K562 treated with DMSO at 1 percent for 12 hours (cell line): ENCODE measurements around the gene KRTAP5-2. TPM values are rescaled to one million over a fixed set of nuclear protein-coding genes. Genes with fewer than 3 reads are reported as not detected.

ENCODE experiments used
- total RNA-seq: library from RNA; unstranded; fragments of 300-600 nt; gene quantifications from 2 replicates; pipeline ENCODE4 v1.2.3, GENCODE V29; 2022; ENCODE audit not compliant: insufficient read depth

The KRTAP5-2 gene, protein sequence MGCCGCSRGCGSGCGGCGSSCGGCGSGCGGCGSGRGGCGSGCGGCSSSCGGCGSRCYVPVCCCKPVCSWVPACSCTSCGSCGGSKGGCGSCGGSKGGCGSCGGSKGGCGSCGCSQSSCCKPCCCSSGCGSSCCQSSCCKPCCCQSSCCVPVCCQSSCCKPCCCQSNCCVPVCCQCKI
- not detected in 2 replicates for total RNA-seq

DNA sequence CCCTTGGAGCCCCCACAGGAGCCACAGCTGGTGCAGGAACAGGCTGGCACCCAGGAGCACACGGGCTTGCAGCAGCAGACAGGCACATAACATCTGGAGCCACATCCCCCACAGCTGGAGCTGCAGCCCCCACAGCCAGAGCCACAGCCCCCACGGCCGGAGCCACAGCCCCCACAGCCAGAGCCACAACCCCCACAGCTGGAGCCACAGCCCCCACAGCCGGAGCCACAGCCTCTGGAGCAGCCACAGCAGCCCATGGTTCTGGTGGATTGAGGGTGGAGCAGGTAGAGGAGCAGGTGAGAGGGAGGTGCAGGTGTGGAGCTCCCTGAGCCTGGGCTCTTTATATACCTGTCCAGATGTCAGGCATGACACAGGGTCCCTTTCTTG lies at the start of gene KRTAP5-2:
Gene KRTAP5-2, minus strand, starts transcription at position 301 of the 387 bp plus-strand sequence. Its CDS starts 44 bp downstream, at position 257.

DNA sequence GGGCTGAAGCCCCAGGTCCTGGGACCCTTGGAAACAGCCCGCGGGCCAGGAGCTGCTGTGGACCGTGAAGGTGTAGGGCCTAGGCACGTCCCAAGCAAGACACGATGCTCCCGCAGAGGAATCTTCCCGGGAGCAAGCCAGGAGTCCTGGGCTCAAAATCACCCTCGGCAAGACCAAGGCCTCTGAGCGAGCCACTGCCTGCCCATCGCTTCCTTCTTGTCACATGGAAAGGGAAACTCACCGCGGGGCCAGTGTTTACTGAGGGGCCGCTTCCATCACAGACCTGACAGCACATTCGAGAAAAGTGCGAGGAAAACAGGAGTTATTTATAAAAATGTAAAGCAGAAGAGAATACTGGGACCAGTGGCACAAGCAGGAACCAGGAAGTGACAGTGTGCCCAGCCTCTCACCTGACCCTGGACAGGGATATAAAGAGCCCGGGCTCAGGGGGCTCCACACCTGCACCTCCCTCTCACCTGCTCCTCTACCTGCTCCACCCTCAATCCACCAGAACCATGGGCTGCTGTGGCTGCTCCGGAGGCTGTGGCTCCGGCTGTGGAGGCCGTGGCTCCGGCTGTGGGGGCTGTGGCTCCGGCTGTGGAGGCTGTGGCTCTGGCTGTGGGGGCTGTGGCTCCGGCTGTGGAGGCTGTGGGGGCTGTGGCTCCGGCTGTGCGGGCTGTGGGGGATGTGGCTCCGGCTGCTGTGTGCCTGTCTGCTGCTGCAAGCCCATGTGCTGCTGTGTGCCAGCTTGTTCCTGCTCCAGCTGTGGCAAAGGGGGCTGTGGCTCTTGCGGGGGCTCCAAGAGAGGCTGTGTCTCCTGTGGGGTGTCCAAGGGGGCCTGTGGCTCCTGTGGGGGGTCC lies 31.5 kb upstream of the KRTAP5-2 start, which contains the start of gene KRTAP5-5:
Gene KRTAP5-5, plus strand, starts transcription at position 450 of the 860 bp plus-strand sequence. Its CDS starts 66 bp downstream, at position 516.

DNA sequence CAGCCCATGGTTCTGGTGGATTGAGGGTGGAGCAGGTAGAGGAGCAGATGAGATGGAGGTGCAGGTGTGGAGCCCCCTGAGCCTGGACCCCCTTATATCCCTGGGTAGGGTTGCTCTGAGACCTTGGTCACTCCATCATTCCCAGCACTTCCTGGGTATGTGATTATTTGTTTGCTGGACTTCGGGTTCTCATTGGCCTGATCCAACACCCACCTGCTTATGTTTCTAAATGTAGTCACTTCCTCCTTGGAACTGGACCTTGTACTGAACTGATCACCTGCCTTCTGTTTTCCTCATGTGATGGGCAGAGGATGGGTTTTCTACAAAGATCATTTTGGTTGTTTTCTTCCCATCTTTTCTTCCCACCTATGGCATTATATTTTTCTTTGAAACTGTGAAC lies 24.0 kb upstream of the KRTAP5-2 start, which contains the start of gene KRTAP5-4:
Gene KRTAP5-4, minus strand, starts transcription at position 53 of the 400 bp plus-strand sequence. Its CDS starts 45 bp downstream, at position 8.

DNA sequence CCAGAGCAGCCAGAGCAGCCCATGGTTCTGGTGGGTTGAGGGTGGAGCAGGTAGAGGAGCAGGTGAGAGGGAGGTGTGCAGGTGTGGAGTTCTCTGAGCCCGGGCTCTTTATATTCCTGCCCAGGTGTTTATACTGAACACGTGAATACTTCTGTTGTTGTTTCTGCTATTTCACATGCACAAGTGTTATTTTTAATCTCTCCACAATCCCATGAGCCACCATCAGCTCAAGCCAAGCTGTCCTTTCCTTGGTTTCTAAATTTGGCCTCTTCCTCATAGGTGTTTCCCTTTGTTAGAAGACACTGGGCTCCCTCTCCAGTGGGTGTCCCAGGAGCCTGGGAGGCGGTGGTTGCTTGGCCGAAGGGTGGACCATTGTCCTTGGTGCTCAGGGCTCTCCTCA lies 10.3 kb upstream of the KRTAP5-2 start, which contains the start of gene KRTAP5-3:
Gene KRTAP5-3, minus strand, starts transcription at position 101 of the 400 bp plus-strand sequence. Its CDS starts 78 bp downstream, at position 23.

DNA sequence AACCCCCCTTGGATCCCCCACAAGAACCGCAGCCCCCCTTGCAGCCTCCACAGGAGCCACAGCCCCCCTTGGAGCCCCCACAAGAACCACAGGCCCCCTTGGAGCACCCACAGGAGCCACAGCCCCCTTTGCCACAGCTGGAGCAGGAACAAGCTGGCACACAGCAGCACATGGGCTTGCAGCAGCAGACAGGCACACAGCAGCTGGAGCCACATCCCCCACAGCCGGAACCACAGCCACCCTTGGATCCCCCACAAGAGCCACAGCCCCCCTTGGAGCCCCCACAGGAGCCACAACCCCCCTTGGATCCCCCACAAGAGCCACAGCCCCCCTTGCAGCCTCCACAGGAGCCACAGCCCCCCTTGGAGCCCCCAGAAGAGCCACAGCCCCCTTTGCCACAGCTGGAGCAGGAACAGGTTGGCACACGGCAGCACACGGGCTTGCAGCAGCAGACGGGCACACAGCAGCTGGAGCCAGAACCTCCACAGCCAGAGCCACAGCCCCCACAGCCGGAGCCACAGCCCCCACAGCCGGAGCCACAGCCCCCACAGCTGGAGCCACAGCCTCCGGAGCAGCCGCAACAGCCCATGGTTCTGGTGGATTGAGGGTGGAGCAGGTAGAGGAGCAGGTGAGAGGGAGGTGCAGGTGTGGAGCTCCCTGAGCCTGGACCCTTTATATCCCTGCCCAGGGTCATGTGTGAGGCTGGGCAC lies 13.3 kb downstream of the KRTAP5-2 start, which contains the start of gene KRTAP5-1:
Gene KRTAP5-1, minus strand, starts transcription at position 623 of the 710 bp plus-strand sequence. Its CDS starts 34 bp downstream, at position 589.

DNA sequence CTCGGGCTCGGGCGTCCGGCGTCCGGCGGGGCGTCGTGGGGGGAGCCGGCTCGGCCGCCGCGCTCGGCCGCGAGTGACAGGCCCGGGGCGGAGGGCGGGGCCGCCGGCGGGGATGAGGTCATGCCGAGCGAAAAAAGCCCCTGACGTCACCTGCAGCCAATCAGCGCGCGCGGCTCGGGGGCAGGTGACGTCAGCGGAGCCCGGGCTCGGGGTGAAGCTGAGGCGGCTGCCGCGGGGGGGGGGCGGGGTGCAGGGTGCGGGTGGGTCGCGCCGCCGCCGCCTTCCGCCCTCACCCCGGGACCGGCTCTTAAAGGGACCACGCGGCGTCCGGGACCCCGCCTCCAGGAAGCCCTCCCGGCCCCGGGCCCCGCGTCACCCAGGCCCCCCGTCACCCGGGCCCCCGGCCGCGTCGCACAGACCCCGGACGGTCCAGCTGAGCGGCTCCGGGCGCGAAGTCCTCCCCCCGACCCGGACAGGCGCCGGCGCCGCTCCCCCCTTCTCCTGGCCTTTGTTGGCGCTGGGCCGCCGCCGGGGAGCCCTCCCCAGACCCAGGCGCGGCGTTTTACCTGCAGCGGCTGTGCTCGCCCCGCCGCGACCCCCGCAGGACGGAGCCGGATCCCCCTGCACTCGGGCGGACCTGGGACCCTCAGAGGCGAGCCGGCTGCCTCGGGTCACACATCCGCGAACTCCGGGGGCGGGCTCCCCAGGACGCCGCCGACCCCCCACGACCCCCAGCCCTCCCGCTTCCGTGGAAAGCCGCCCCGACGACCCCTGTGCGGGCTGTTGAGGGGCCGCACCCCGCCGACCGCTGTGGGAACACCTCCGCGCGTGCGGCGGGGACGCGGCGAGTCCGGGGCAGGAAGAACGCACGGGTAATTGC lies 25.7 kb downstream of the KRTAP5-2 start, which contains the start of gene DUSP8:
Gene DUSP8, minus strand, starts transcription at position 75 of the 880 bp plus-strand sequence. CDS start 6,445 bp downstream, outside the sequence.

Other genes with a start within 250 kb of the KRTAP5-2 start
- 0.19 TPM in 1 of 2 replicates, not detected in the other for gene BRSK2, start 208.4 kb downstream of the KRTAP5-2 start, total RNA-seq
- 32.2 and 36.9 TPM in 2 replicates for gene MOB2, start 111.5 kb downstream of the KRTAP5-2 start, total RNA-seq
- 0.45 and 0.80 TPM in 2 replicates for gene DUSP8, start 26.0 kb downstream of the KRTAP5-2 start, total RNA-seq
- not detected in 2 replicates for gene KRTAP5-1, start 13.0 kb downstream of the KRTAP5-2 start, total RNA-seq
- gene KRTAP5-3, start 10.2 kb upstream of the KRTAP5-2 start, total RNA-seq: not detected in 2 replicates
- gene KRTAP5-4, start 23.8 kb upstream of the KRTAP5-2 start, total RNA-seq: not detected in 2 replicates
- gene KRTAP5-5, start 31.5 kb upstream of the KRTAP5-2 start, total RNA-seq: not detected in 2 replicates
- gene KRTAP5-6, start 98.9 kb upstream of the KRTAP5-2 start, total RNA-seq: not detected in 2 replicates
- gene IFITM10, start 152.3 kb upstream of the KRTAP5-2 start, total RNA-seq: 0.41 TPM in 1 of 2 replicates, not detected in the other
- 308 and 351 TPM in 2 replicates for gene CTSD, start 165.6 kb upstream of the KRTAP5-2 start, total RNA-seq
- gene SYT8, start 236.7 kb upstream of the KRTAP5-2 start, total RNA-seq: not detected in 2 replicates
- not detected in 2 replicates for gene TNNI2, start 240.7 kb upstream of the KRTAP5-2 start, total RNA-seq